Activated T-cell treated with anti-CD3 and anti-CD28 coated beads, Interleukin-2, amount 50 U/mL, for 72 hours (primary cell): ENCODE data around the gene MFAP5. TPM values are rescaled to one million over a fixed set of nuclear protein-coding genes. Genes with fewer than 3 reads are reported as not detected.

Experiments used
- ATAC-seq, 2 donors: fragments of 150-1000 bp; cut with Tn5 transposase; replicated peaks in 1 of 2; 2 replicates each; pipeline ENCODE4 v1.10.0; 2021; ENCODE audit warnings: moderate library complexity in 2 of 2, mild to moderate bottlenecking in 1 of 2
- DNase-seq, 2 donors: peaks; one replicate each; pipeline ENCODE4 v3.0.0; 2021 to 2022; ENCODE audit warnings: mixed read lengths in 1 of 2
- H3K27ac Mint-ChIP-seq: one replicate; pipeline ENCODE4 v1.8.0; 2022; ENCODE audit warnings: mild to moderate bottlenecking, moderate library complexity, mixed read lengths
- H3K27me3 Mint-ChIP-seq: one replicate; pipeline ENCODE4 v1.8.0; 2022; ENCODE audit warnings: low read depth, mixed read lengths
- H3K36me3 Mint-ChIP-seq, 2 donors: one replicate each; pipeline ENCODE4 v1.8.0; 2022; ENCODE audit warnings: mixed read lengths in 2 of 2, mild to moderate bottlenecking in 1 of 2; ENCODE audit not compliant: insufficient read depth in 2 of 2
- H3K4me1 Mint-ChIP-seq: one replicate; pipeline ENCODE4 v1.8.0; 2022; ENCODE audit warnings: low read depth, mixed read lengths
- H3K4me3 Mint-ChIP-seq, 2 donors: one replicate each; pipeline ENCODE4 v1.8.0; 2022; ENCODE audit warnings: mild to moderate bottlenecking in 2 of 2, mixed read lengths in 2 of 2, moderate library complexity in 2 of 2
- H3K9me3 Mint-ChIP-seq, 2 donors: one replicate each; pipeline ENCODE4 v1.8.0; 2022; ENCODE audit warnings: mixed read lengths in 2 of 2
- total RNA-seq, 2 donors: library from RNA; stranded (reverse); gene quantifications; one replicate each; pipeline ENCODE4 v1.2.3, GENCODE V29; 2022

The MFAP5 gene
- total RNA-seq, 2 donors from 2014 or later: not detected

GRCh38 chr12:8664228-8664913 lies 1.7 kb upstream of the MFAP5 start:
- Mint-ChIP-seq H3K27ac (no peak overlapping the region), H3K36me3 (no peaks in the 10 kb centered on the region), H3K4me3 (no peak overlapping the region), H3K4me1 (no peaks in the 10 kb centered on the region), H3K27me3 (peaks cover 8% of the 10 kb centered on the region), H3K9me3 (no peaks in the 10 kb centered on the region)
- ATAC-seq (no peak), DNase-seq (no peak)

GRCh38 chr12:8661751-8662150 lies 875 bp downstream of the MFAP5 start:
- DNase-seq (no peak), ATAC-seq (no peak)
- Mint-ChIP-seq H3K4me3 (no peak overlapping the region), H3K27me3 (peaks cover 8% of the 10 kb centered on the region), H3K36me3 (no peaks in the 10 kb centered on the region), H3K27ac (no peak overlapping the region), H3K4me1 (no peaks in the 10 kb centered on the region), H3K9me3 (no peaks in the 10 kb centered on the region)

- no peaks in the 10 kb centered on the region for H3K9me3 Mint-ChIP-seq
- DNase-seq (no peak), ATAC-seq (no peak)
- H3K4me3 Mint-ChIP-seq: no peak overlapping the region
- no peaks in the 10 kb centered on the region for H3K4me1 Mint-ChIP-seq
- H3K27ac Mint-ChIP-seq: no peak overlapping the region
- no peaks in the 10 kb centered on the region for H3K36me3 Mint-ChIP-seq
- peaks cover 8% of the 10 kb centered on the region for H3K27me3 Mint-ChIP-seq
Observed at GRCh38 chr12:8661016-8661415, 1.6 kb downstream of the MFAP5 start.

- H3K27ac Mint-ChIP-seq: no peak overlapping the region
- H3K4me3 Mint-ChIP-seq: no peak overlapping the region
- no peak for DNase-seq
- no peak for ATAC-seq
- no peaks in the 10 kb centered on the region for H3K4me1 Mint-ChIP-seq
- H3K27me3 Mint-ChIP-seq: peaks cover 23% of the 10 kb centered on the region
- H3K36me3 Mint-ChIP-seq: no peaks in the 10 kb centered on the region
- no peaks in the 10 kb centered on the region for H3K9me3 Mint-ChIP-seq
Observed at GRCh38 chr12:8658346-8658745, 4.3 kb downstream of the MFAP5 start.

GRCh38 chr12:8655421-8655820 lies 7.2 kb downstream of the MFAP5 start:
- Mint-ChIP-seq H3K27me3 (peaks cover 46% of the 10 kb centered on the region), H3K27ac (no peak overlapping the region), H3K4me3 (no peak overlapping the region), H3K36me3 (no peaks in the 10 kb centered on the region), H3K4me1 (no peaks in the 10 kb centered on the region), H3K9me3 (no peaks in the 10 kb centered on the region)
- DNase-seq (no peak), ATAC-seq (no peak)

GRCh38 chr12:8648576-8649205 lies 13.9 kb downstream of the MFAP5 start:
- Mint-ChIP-seq H3K4me3 (peak overlapping the region in 1 of 2 donors; percentile 31), H3K27ac (peak overlapping the region; percentile 25)

GRCh38 chr12:8647968-8648367 lies 14.7 kb downstream of the MFAP5 start:
- peaks cover 0 to 3% of the 10 kb centered on the region in 2 donors for H3K36me3 Mint-ChIP-seq
- H3K27me3 Mint-ChIP-seq: peaks cover 51% of the 10 kb centered on the region
- no peak overlapping the region for H3K4me3 Mint-ChIP-seq
- no peaks in the 10 kb centered on the region for H3K9me3 Mint-ChIP-seq
- peaks cover 47% of the 10 kb centered on the region for H3K4me1 Mint-ChIP-seq
- no peak for ATAC-seq
- no peak overlapping the region for H3K27ac Mint-ChIP-seq
- no peak for DNase-seq

More at GRCh38 chr12:8648576-8649205, 13.9 kb downstream of the MFAP5 start:
- DNase-seq (peak; percentile 87 to 90), ATAC-seq (peak; percentile 88)
- Mint-ChIP-seq H3K36me3 (peaks cover 0 to under 1% of the 10 kb centered on the region in 2 donors), H3K9me3 (no peaks in the 10 kb centered on the region), H3K27me3 (peaks cover 56% of the 10 kb centered on the region), H3K4me1 (peaks cover 46% of the 10 kb centered on the region)

- Mint-ChIP-seq H3K4me1 (peaks cover 44% of the 10 kb centered on the region), H3K27ac (peak overlapping the region; percentile 47), H3K4me3 (peak overlapping the region; percentile 65 to 75), H3K27me3 (peaks cover 24% of the 10 kb centered on the region), H3K9me3 (no peaks in the 10 kb centered on the region), H3K36me3 (peaks cover 0 to 3% of the 10 kb centered on the region in 2 donors)
- peak; percentile 70 for DNase-seq
- ATAC-seq: peak; percentile 77 to 83
Observed at GRCh38 chr12:8644345-8645248, 18.0 kb downstream of the MFAP5 start.

- Mint-ChIP-seq H3K4me3 (no peak overlapping the region), H3K27me3 (peaks cover 14% of the 10 kb centered on the region), H3K36me3 (peaks cover 0 to 3% of the 10 kb centered on the region in 2 donors), H3K4me1 (peaks cover 26% of the 10 kb centered on the region), H3K27ac (no peak overlapping the region), H3K9me3 (no peaks in the 10 kb centered on the region)
- DNase-seq (no peak), ATAC-seq (no peak)
Observed at GRCh38 chr12:8642775-8643174, 19.9 kb downstream of the MFAP5 start.

GRCh38 chr12:8639936-8640335 lies 22.7 kb downstream of the MFAP5 start:
- peaks cover 11% of the 10 kb centered on the region for H3K27me3 Mint-ChIP-seq
- H3K4me3 Mint-ChIP-seq: no peak overlapping the region
- peaks cover 14% of the 10 kb centered on the region for H3K4me1 Mint-ChIP-seq

GRCh38 chr12:8638951-8639350 lies 23.7 kb downstream of the MFAP5 start:
- no peaks in the 10 kb centered on the region for H3K9me3 Mint-ChIP-seq
- H3K4me3 Mint-ChIP-seq: no peak overlapping the region
- H3K36me3 Mint-ChIP-seq: peaks cover 0 to 3% of the 10 kb centered on the region in 2 donors
- H3K27ac Mint-ChIP-seq: no peak overlapping the region
- peaks cover 15% of the 10 kb centered on the region for H3K27me3 Mint-ChIP-seq
- H3K4me1 Mint-ChIP-seq: peaks cover 4% of the 10 kb centered on the region
- ATAC-seq (no peak), DNase-seq (no peak)

More at GRCh38 chr12:8639936-8640335, 22.7 kb downstream of the MFAP5 start:
- DNase-seq: no peak
- no peak for ATAC-seq
- Mint-ChIP-seq H3K27ac (no peak overlapping the region), H3K36me3 (peaks cover 0 to 3% of the 10 kb centered on the region in 2 donors), H3K9me3 (no peaks in the 10 kb centered on the region)

GRCh38 chr12:8637666-8638065 lies 25.0 kb downstream of the MFAP5 start:
- no peak for DNase-seq
- H3K9me3 Mint-ChIP-seq: no peaks in the 10 kb centered on the region
- H3K4me3 Mint-ChIP-seq: no peak overlapping the region
- ATAC-seq: no peak
- H3K27ac Mint-ChIP-seq: no peak overlapping the region
- H3K4me1 Mint-ChIP-seq: no peaks in the 10 kb centered on the region
- H3K36me3 Mint-ChIP-seq: no peaks in the 10 kb centered on the region
- H3K27me3 Mint-ChIP-seq: peaks cover 11% of the 10 kb centered on the region

- no peak for ATAC-seq
- Mint-ChIP-seq H3K36me3 (no peaks in the 10 kb centered on the region), H3K27me3 (peaks cover 11% of the 10 kb centered on the region)
Observed at GRCh38 chr12:8637244-8637643, 25.4 kb downstream of the MFAP5 start.

More at GRCh38 chr12:8637244-8637643, 25.4 kb downstream of the MFAP5 start:
- Mint-ChIP-seq H3K4me3 (no peak overlapping the region), H3K9me3 (no peaks in the 10 kb centered on the region), H3K27ac (no peak overlapping the region), H3K4me1 (no peaks in the 10 kb centered on the region)
- DNase-seq: no peak
